Liver (tissue), 9 donors: ENCODE data around the gene HYCC1. TPM values are rescaled to one million over a fixed set of nuclear protein-coding genes. Genes with fewer than 3 reads are reported as not detected.

Experiments used
- DNase-seq: peaks from one replicate; pipeline ENCODE4 v3.0.0-alpha.2; 2017; ENCODE audit warnings: low spot score
- H3K27ac ChIP-seq, 2 donors: one replicate each; pipeline ENCODE4 v1.7.0; 2013; ENCODE audit warnings: inconsistent platforms in 2 of 2, low read length in 2 of 2, control low read depth in 1 of 2, low read depth in 1 of 2, mild to moderate bottlenecking in 1 of 2
- H3K27me3 ChIP-seq, 4 donors: one replicate each; pipeline versions ENCODE4 v1.6.1 to v1.7.0; 2013; ENCODE audit warnings: low read length in 3 of 4, inconsistent platforms in 1 of 4, mild to moderate bottlenecking in 1 of 4, moderate library complexity in 1 of 4; ENCODE audit not compliant: control insufficient read depth in 4 of 4, insufficient read depth in 4 of 4
- H3K36me3 ChIP-seq, 4 donors: one replicate each; pipeline versions ENCODE4 v1.6.1 to v1.7.0; 2013; ENCODE audit warnings: low read length in 3 of 4, mild to moderate bottlenecking in 3 of 4, low read depth in 1 of 4, moderate library complexity in 1 of 4; ENCODE audit not compliant: control insufficient read depth in 4 of 4, insufficient read depth in 3 of 4
- H3K4me1 ChIP-seq, 4 donors: one replicate each; pipeline versions ENCODE4 v1.6.1 to v1.7.0; 2013; ENCODE audit warnings: low read length in 3 of 4, mild to moderate bottlenecking in 3 of 4, moderate library complexity in 1 of 4; ENCODE audit not compliant: control insufficient read depth in 4 of 4, insufficient read depth in 4 of 4
- H3K4me3 ChIP-seq, 3 donors: one replicate each; pipeline versions ENCODE4 v1.6.1 to v1.7.0; 2013; ENCODE audit warnings: low read length in 3 of 3, control low read depth in 1 of 3, low read depth in 1 of 3, mild to moderate bottlenecking in 1 of 3
- H3K9ac ChIP-seq, 2 donors: one replicate each; pipeline ENCODE4 v1.7.0; 2013; ENCODE audit warnings: low read length in 2 of 2, mild to moderate bottlenecking in 2 of 2, moderate library complexity in 2 of 2, control low read depth in 1 of 2, low read depth in 1 of 2
- H3K9me3 ChIP-seq, 4 donors: one replicate each; pipeline versions ENCODE4 v1.6.1 to v1.7.0; 2013; ENCODE audit warnings: low read length in 3 of 4; ENCODE audit not compliant: control insufficient read depth in 4 of 4
- CTCF ChIP-seq: fragments of 150-350 bp; IDR thresholded peaks from 2 replicates; pipeline ENCODE4 v1.5.1; 2017; ENCODE audit warnings: improper control_type of control experiment, low read depth, low read length; ENCODE audit not compliant: missing input control
- EGR1 ChIP-seq, 2 donors: IDR thresholded peaks; 2 replicates each; pipeline ENCODE4 v1.6.1; 2016 to 2018; ENCODE audit warnings: antibody characterized with exemption in 2 of 2, low read depth in 2 of 2
- FOXA1 ChIP-seq: IDR thresholded peaks from 2 replicates; pipeline ENCODE4 v1.6.1; 2016; ENCODE audit warnings: antibody characterized with exemption
- GABPA ChIP-seq, 2 donors: IDR thresholded peaks in 1 of 2; conservative IDR thresholded peaks in 1 of 2; 2 replicates each; pipeline ENCODE4 v1.6.1; 2016; ENCODE audit warnings: antibody characterized with exemption in 2 of 2, mild to moderate bottlenecking in 1 of 2, moderate library complexity in 1 of 2
- HNF4A ChIP-seq, 2 donors: conservative IDR thresholded peaks; 2 replicates each; pipeline ENCODE4 v1.6.1; 2016; ENCODE audit warnings: antibody characterized with exemption in 2 of 2, mild to moderate bottlenecking in 2 of 2
- NR2F2 ChIP-seq: IDR thresholded peaks from 2 replicates; pipeline ENCODE4 v1.6.1; 2016; ENCODE audit warnings: antibody characterized with exemption
- RAD21 ChIP-seq, 2 donors: IDR thresholded peaks; 2 replicates each; pipeline ENCODE4 v1.6.1; 2016; ENCODE audit warnings: antibody characterized with exemption in 2 of 2, mild to moderate bottlenecking in 2 of 2
- SP1 ChIP-seq: IDR thresholded peaks from 2 replicates; pipeline ENCODE4 v1.6.1; 2018; ENCODE audit warnings: antibody characterized with exemption, mild to moderate bottlenecking
- TAF1 ChIP-seq: conservative IDR thresholded peaks from 2 replicates; pipeline ENCODE4 v1.6.1; 2016; ENCODE audit warnings: antibody characterized with exemption, mild to moderate bottlenecking
- WGBS: extraction: QIAGEN DNeasy Blood & Tissue Kit; methylation state at CpG from one replicate; pipeline ENCODE4 v1.1.7; 2013; 5-methylcytosine and 5-hydroxymethylcytosine counted together
- polyA plus RNA-seq, 2 donors: library from polyadenylated mRNA; stranded (reverse) in 1 of 2; unstranded in 1 of 2; fragments of 200-250 nt in 1 of 2; fragments of >200 nt in 1 of 2; fragmentation: Nextera tagmentation in 1 of 2; extraction: Ambion mirVana in 1 of 2; gene quantifications; one replicate each; pipeline versions ENCODE4 v1.2.1 to v1.2.3, GENCODE V29; 2013 to 2015
- total RNA-seq, 2 donors: library from RNA; depleted of rRNA; stranded (reverse); fragments of >200 nt; gene quantifications; one replicate each; pipeline ENCODE4 v1.2.3, GENCODE V29; 2014
- TF ChIP-seq, protein P1 (sequence below): IDR thresholded peaks from 2 replicates; pipeline ENCODE4 v1.6.1; 2016; ENCODE audit warnings: antibody characterized with exemption
- TF ChIP-seq, protein P2 (sequence below): IDR thresholded peaks from 2 replicates; pipeline ENCODE4 v1.6.1; 2016; ENCODE audit warnings: antibody characterized with exemption
- donor health status: healthy.
- donor health status: healthy.
- donor health status: healthy.
- donor health status: healthy.
- donor health status: healthy.

The HYCC1 gene
- total and polyA plus RNA-seq, 4 donors, result 5.6 to 19.0 (median 10.6) TPM

DNA sequence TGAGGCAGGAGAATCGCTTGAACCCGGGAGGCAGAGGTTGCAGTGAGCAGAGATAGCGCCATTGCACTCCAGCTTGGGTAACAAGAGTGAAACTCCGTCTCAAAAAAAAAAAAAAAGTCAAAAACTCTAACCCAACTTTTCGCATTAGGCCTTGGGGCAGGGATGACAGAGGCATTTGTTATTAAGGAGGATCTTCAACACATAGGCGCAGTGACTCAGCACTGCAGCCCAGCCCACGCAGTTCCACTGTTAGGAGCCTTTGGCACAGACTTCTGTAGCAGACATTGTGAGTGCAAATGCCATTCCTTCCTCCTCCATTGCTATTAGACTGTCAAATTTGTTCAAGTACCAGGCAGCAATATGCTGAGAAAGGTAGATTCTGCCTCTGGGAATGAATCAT is 48.5 kb upstream of the HYCC1 start:
- no peaks in the 10 kb centered on the region for H3K4me1 ChIP-seq
- H3K27ac ChIP-seq, result no peak overlapping the region
- TF ChIP-seq CTCF (no peak), NR2F2 (no peak), SP1 (no peak)
- TF ChIP-seq, protein P1, sequence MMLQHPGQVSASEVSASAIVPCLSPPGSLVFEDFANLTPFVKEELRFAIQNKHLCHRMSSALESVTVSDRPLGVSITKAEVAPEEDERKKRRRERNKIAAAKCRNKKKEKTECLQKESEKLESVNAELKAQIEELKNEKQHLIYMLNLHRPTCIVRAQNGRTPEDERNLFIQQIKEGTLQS, result no peak
- H3K27me3 ChIP-seq, result no peaks in the 10 kb centered on the region
- no peaks in the 10 kb centered on the region for H3K36me3 ChIP-seq
- 96% methylated on average over 7 of the region's 7 CpGs for WGBS
- H3K9me3 ChIP-seq, result no peaks in the 10 kb centered on the region
- H3K4me3 ChIP-seq, result no peak overlapping the region
- no peak overlapping the region for H3K9ac ChIP-seq
- no peak for DNase-seq

- H3K36me3 ChIP-seq, result no peaks in the 10 kb centered on the region
- no peaks in the 10 kb centered on the region for H3K27me3 ChIP-seq
- no peak for DNase-seq
- no peak overlapping the region for H3K9ac ChIP-seq
- H3K4me1 ChIP-seq, result no peaks in the 10 kb centered on the region
- 95% methylated on average over 6 of the region's 6 CpGs for WGBS
- no peak overlapping the region for H3K27ac ChIP-seq
- H3K9me3 ChIP-seq, result no peaks in the 10 kb centered on the region
- TF ChIP-seq SP1 (no peak), HNF4A (conservative IDR thresholded peaks at IDR 0.05) (no peak), EGR1 (IDR thresholded peaks at IDR 0.05; ENCODE audit: low read depth in 2 of 2) (no peak), CTCF (no peak), FOXA1 (no peak), RAD21 (IDR thresholded peaks at IDR 0.05) (no peak), GABPA (IDR thresholded peaks at IDR 0.05 in 1 of 2, conservative IDR thresholded peaks at IDR 0.05 in 1 of 2) (no peak)
- TF ChIP-seq, protein P2, sequence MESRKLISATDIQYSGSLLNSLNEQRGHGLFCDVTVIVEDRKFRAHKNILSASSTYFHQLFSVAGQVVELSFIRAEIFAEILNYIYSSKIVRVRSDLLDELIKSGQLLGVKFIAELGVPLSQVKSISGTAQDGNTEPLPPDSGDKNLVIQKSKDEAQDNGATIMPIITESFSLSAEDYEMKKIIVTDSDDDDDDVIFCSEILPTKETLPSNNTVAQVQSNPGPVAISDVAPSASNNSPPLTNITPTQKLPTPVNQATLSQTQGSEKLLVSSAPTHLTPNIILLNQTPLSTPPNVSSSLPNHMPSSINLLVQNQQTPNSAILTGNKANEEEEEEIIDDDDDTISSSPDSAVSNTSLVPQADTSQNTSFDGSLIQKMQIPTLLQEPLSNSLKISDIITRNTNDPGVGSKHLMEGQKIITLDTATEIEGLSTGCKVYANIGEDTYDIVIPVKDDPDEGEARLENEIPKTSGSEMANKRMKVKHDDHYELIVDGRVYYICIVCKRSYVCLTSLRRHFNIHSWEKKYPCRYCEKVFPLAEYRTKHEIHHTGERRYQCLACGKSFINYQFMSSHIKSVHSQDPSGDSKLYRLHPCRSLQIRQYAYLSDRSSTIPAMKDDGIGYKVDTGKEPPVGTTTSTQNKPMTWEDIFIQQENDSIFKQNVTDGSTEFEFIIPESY, result no peak
- H3K4me3 ChIP-seq, result no peak overlapping the region
These were observed 47.4 kb upstream of the HYCC1 start for GRCh38 chr7:23061327-23061726.

DNA sequence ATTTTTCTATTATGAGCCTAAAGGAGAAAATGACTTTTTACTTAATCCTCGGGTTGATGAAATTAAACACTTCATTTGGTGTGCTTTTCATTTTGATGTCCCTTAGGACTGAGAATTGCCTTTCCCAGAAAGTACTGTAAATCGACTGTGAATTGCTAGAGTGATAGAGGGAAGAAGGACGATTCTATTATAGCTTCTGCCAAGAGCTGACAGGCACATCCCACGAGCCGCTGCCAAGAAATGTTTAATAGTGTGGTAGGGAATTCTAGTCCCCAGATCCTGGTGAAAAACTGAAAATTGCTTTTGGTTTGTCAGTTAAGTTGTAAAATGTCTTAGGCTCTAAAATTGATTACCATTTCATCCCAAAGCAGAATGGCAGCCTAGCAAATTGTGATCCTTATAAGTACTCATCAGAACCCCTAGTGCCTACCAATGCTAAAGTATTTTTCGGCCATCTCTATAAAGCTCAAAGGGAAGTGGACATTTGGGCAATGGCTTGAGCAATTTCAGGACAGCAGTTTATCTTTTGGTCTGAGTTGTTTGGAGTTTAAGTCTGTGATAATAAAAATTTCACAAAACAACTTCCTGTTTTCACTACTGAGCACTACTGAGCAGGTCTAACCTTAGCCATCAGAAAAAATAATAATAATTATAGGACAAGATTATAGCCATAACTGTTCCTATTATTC is 44.6 kb upstream of the HYCC1 start:
- Histone ChIP-seq H3K4me1 (no peaks in the 10 kb centered on the region), H3K9ac (no peak overlapping the region), H3K36me3 (no peaks in the 10 kb centered on the region), H3K4me3 (no peak overlapping the region), H3K27me3 (no peaks in the 10 kb centered on the region), H3K27ac (no peak overlapping the region), H3K9me3 (no peaks in the 10 kb centered on the region)
- DNase-seq, result no peak
- 60% methylated on average over 6 of the region's 6 CpGs for WGBS
- no peak for TF ChIP-seq TAF1
